Right ventricle myocardium superior (tissue), 1 donor: ENCODE results near the gene GALNT15. TPM values are rescaled to one million over a fixed set of nuclear protein-coding genes. Genes with fewer than 3 reads are reported as not detected.

Experiments
- ATAC-seq: fragments of 200-7000 bp; cut with Tn5 transposase; one replicate; pipeline ENCODE4 v1.9.1; 2020; ENCODE audit warnings: mild to moderate bottlenecking; ENCODE audit not compliant: poor library complexity
- DNase-seq: peaks from one replicate; pipeline ENCODE4 v3.0.0-alpha.2; 2020
- intact Hi-C: fragments of 100-400 bp; cut with DNase I; formaldehyde crosslinking; loops from one replicate; pipeline ENCODE4 v1.11.2; 2022
- long read RNA-seq: library from polyadenylated mRNA; unstranded; transcript quantifications from one replicate; pipeline ENCODE4 v2.0.0, GENCODE V29; 2021
- total RNA-seq: library from RNA; stranded (reverse); fragmentation: NEBNext Ultra II Directional; extraction: Animal tissue kit (Norgen Biotek cat#: 25700); gene quantifications from one replicate; pipeline ENCODE4 v1.2.1, GENCODE V29; 2021
- donor health status: DM: no; HTN: yes; CAD: no; lungs with severe emphysema.

GALNT15 gene
- total RNA-seq = 7.2 TPM
- long read RNA-seq, full-length matches to known transcripts = 16 of 21 reads
- long read RNA-seq, partial matches to known transcripts = 5 of 21 reads
- long read RNA-seq, other reads (novel, unspliced or antisense) = 0 of 21 reads

GRCh38 chr3:16174389-16174788 is at the start of gene GALNT15:
Gene GALNT15 (plus strand): TSS chr3:16174680. CDS start chr3:16175152, 472 bp downstream.
- DNase-seq (peak; percentile 93), ATAC-seq (peak; percentile 93)
- intact Hi-C loops = loop anchor here (5.0 kb wide), 1 partner anchor 107 kb away; no protein-coding TSS in a partner anchor

GRCh38 chr3:16126634-16127033 is 47.8 kb upstream of the GALNT15 start:
- no peak for ATAC-seq
- intact Hi-C loops = no loop called here
- no peak for DNase-seq

GRCh38 chr3:16127249-16127648 is 47.2 kb upstream of the GALNT15 start:
- no peak for ATAC-seq

GRCh38 chr3:16130066-16130465 is 44.4 kb upstream of the GALNT15 start:
- DNase-seq (no peak), ATAC-seq (no peak)
- intact Hi-C loops = no loop called here

More at GRCh38 chr3:16127249-16127648, 47.2 kb upstream of the GALNT15 start:
- intact Hi-C loops = no loop called here
- no peak for DNase-seq

- intact Hi-C loops = no loop called here
- no peak for ATAC-seq
Measured at GRCh38 chr3:16132190-16132589, 42.3 kb upstream of the GALNT15 start.

GRCh38 chr3:16132928-16133327 is 41.6 kb upstream of the GALNT15 start:
- ATAC-seq = peak; percentile 82
- intact Hi-C loops = no loop called here

More at GRCh38 chr3:16132190-16132589, 42.3 kb upstream of the GALNT15 start:
- DNase-seq = no peak

GRCh38 chr3:16134173-16134928 is 40.1 kb upstream of the GALNT15 start:
- ATAC-seq = no peak
- DNase-seq = no peak
- intact Hi-C loops = no loop called here

More at GRCh38 chr3:16132928-16133327, 41.6 kb upstream of the GALNT15 start:
- no peak for DNase-seq

GRCh38 chr3:16136055-16136454 is 38.4 kb upstream of the GALNT15 start:
- ATAC-seq (peak; percentile 28), DNase-seq (no peak)
- intact Hi-C loops = no loop called here

- DNase-seq (no peak), ATAC-seq (no peak)
- intact Hi-C loops = no loop called here
Measured at GRCh38 chr3:16137044-16137443, 37.4 kb upstream of the GALNT15 start.

- no peak for ATAC-seq
Measured at GRCh38 chr3:16137977-16138376, 36.5 kb upstream of the GALNT15 start.

GRCh38 chr3:16140116-16140893 is 34.2 kb upstream of the GALNT15 start:
- DNase-seq (peak; percentile 57), ATAC-seq (peak; percentile 61)

More at GRCh38 chr3:16137977-16138376, 36.5 kb upstream of the GALNT15 start:
- intact Hi-C loops = no loop called here
- no peak for DNase-seq

GRCh38 chr3:16140894-16141285 is 33.6 kb upstream of the GALNT15 start:
- no peak for ATAC-seq
- intact Hi-C loops = no loop called here
- no peak for DNase-seq

More at GRCh38 chr3:16140116-16140893, 34.2 kb upstream of the GALNT15 start:
- intact Hi-C loops = no loop called here

- intact Hi-C loops = no loop called here
- ATAC-seq (no peak), DNase-seq (no peak)
Measured at GRCh38 chr3:16142350-16143025, 32.0 kb upstream of the GALNT15 start.

GRCh38 chr3:16143861-16144447 is 30.5 kb upstream of the GALNT15 start:
- intact Hi-C loops = no loop called here
- DNase-seq = no peak
- ATAC-seq = no peak

GRCh38 chr3:16145176-16145575 is 29.3 kb upstream of the GALNT15 start:
- ATAC-seq (no peak), DNase-seq (no peak)
- intact Hi-C loops = no loop called here

GRCh38 chr3:16146015-16146730 is 28.3 kb upstream of the GALNT15 start:
- ATAC-seq = no peak
- intact Hi-C loops = no loop called here
- DNase-seq = no peak

GRCh38 chr3:16147220-16147994 is 27.1 kb upstream of the GALNT15 start:
- DNase-seq (no peak), ATAC-seq (no peak)
- intact Hi-C loops = no loop called here
